HepG2 (cell line): ENCODE results near the gene EGLN1. TPM values are rescaled to one million over a fixed set of nuclear protein-coding genes. Genes with fewer than 3 reads are reported as not detected.

Experiments used
- ATAD3A ChIP-seq: sonication (generic); formaldehyde crosslinking; IDR thresholded peaks from 2 replicates; pipeline ENCODE4 v1.4.0; 2020; ENCODE audit warnings: missing genetic modification reagents
- GATA4 ChIP-seq: sonication (generic); IDR thresholded peaks from 2 replicates; pipeline ENCODE4 v1.6.1; 2016; ENCODE audit warnings: antibody characterized with exemption, low read depth, borderline replicate concordance
- MLLT10 ChIP-seq: sonication (generic); formaldehyde crosslinking; IDR thresholded peaks from 2 replicates; pipeline ENCODE4 v1.4.0; 2020; ENCODE audit warnings: missing genetic modification reagents
- REXO4 ChIP-seq: sonication (generic); formaldehyde crosslinking; IDR thresholded peaks from 2 replicates; pipeline ENCODE4 v1.8.0; 2022; ENCODE audit warnings: missing genetic modification reagents, mild to moderate bottlenecking, borderline replicate concordance
- RNF2 ChIP-seq: fragments of 450-650 bp; conservative IDR thresholded peaks from 2 replicates; pipeline ENCODE4 v1.6.1; 2016; ENCODE audit warnings: low read depth
- RXRB ChIP-seq: IDR thresholded peaks from 2 replicates; pipeline ENCODE4 v1.6.1; 2016; ENCODE audit warnings: borderline replicate concordance, missing genetic modification reagents, missing compliant biosample characterization
- SMARCE1 ChIP-seq: fragments of 450-650 bp; IDR thresholded peaks from 2 replicates; pipeline ENCODE4 v1.6.1; 2017; ENCODE audit warnings: borderline replicate concordance
- SP140L ChIP-seq: sonication (generic); formaldehyde crosslinking; IDR thresholded peaks from 2 replicates; pipeline ENCODE4 v1.4.0; 2020; ENCODE audit warnings: missing genetic modification reagents, borderline replicate concordance
- TCF12 ChIP-seq, 2 experiments: fragments of 450-650 bp in 1 of 2; sonication (generic) in 1 of 2; formaldehyde crosslinking in 1 of 2; IDR thresholded peaks; 2 replicates each; pipeline versions ENCODE4 v1.6.1 to v1.8.0; 2017 to 2022; ENCODE audit warnings: antibody characterized with exemption in 1 of 2, mild to moderate bottlenecking in 1 of 2, missing genetic modification reagents in 1 of 2, moderate library complexity in 1 of 2
- ZNF230 ChIP-seq: sonication (generic); formaldehyde crosslinking; IDR thresholded peaks from 2 replicates; pipeline ENCODE4 v1.4.0; 2020; ENCODE audit warnings: mild to moderate bottlenecking, missing genetic modification reagents
- ZNF337 ChIP-seq: sonication (generic); formaldehyde crosslinking; IDR thresholded peaks from 2 replicates; pipeline ENCODE4 v1.5.1; 2020; ENCODE audit warnings: missing genetic modification reagents, low read depth, mild to moderate bottlenecking, borderline replicate concordance
- ZNF430 ChIP-seq: sonication (generic); formaldehyde crosslinking; IDR thresholded peaks from 2 replicates; pipeline ENCODE4 v1.9.0; 2021; ENCODE audit warnings: mild to moderate bottlenecking, missing genetic modification reagents
- ZNF460 ChIP-seq: sonication (generic); formaldehyde crosslinking; IDR thresholded peaks from 2 replicates; pipeline ENCODE4 v1.5.1; 2020; ENCODE audit warnings: missing genetic modification reagents, mild to moderate bottlenecking, borderline replicate concordance
- ZNF775 ChIP-seq: sonication (generic); formaldehyde crosslinking; IDR thresholded peaks from 2 replicates; pipeline ENCODE4 v1.4.0; 2020; ENCODE audit warnings: missing genetic modification reagents, mild to moderate bottlenecking, moderate library complexity, borderline replicate concordance
- ZNF891 ChIP-seq: sonication (generic); formaldehyde crosslinking; IDR thresholded peaks from 2 replicates; pipeline ENCODE4 v1.5.0; 2020; ENCODE audit warnings: mild to moderate bottlenecking, missing genetic modification reagents
- polyA plus RNA-seq, 8 experiments: library from polyadenylated mRNA; depleted of rRNA in 3 of 8; stranded (reverse) in 7 of 8; unstranded in 1 of 8; fragments of >200 nt; fragmentation: Illumina TruSeq in 4 of 8; extraction: Trizol in 4 of 8; gene quantifications; 2 replicates each; pipeline versions ENCODE4 v1.2.1 to v1.2.3, GENCODE V29; 2011 to 2016; ENCODE audit warnings: low read depth in 4 of 8, missing spikeins in 1 of 8, mixed read lengths in 1 of 8; ENCODE audit not compliant: insufficient read depth in 1 of 8
- total RNA-seq, 5 experiments: library from RNA; depleted of rRNA; stranded (reverse); fragments of >200 nt; fragmentation: Illumina TruSeq; extraction: Trizol; gene quantifications; 2 replicates each; pipeline ENCODE4 v1.2.3, GENCODE V29; 2016; ENCODE audit warnings: low read depth in 1 of 5
- TF ChIP-seq, protein P1 (sequence below): sonication (generic); formaldehyde crosslinking; IDR thresholded peaks from 2 replicates; pipeline ENCODE4 v1.4.0; 2020; ENCODE audit warnings: missing genetic modification reagents
- TF ChIP-seq, protein P2 (sequence below): sonication (generic); formaldehyde crosslinking; IDR thresholded peaks from 2 replicates; pipeline ENCODE4 v1.9.0; 2022; ENCODE audit warnings: missing genetic modification reagents, mild to moderate bottlenecking, borderline replicate concordance
- TF ChIP-seq, protein P3 (sequence below): sonication (generic); formaldehyde crosslinking; IDR thresholded peaks from 2 replicates; pipeline ENCODE4 v1.5.0; 2020; ENCODE audit warnings: mild to moderate bottlenecking, missing genetic modification reagents
- TF ChIP-seq, protein P4 (sequence below): sonication (generic); formaldehyde crosslinking; IDR thresholded peaks from 2 replicates; pipeline ENCODE4 v1.5.1; 2020; ENCODE audit warnings: mild to moderate bottlenecking, moderate library complexity, missing genetic modification reagents

The EGLN1 gene
- total and polyA plus RNA-seq, 2 of the 13 experiments (the other 11 are each of a cell fraction or from before 2014, with no cell fraction given): 34.4 to 44.1 TPM

DNA sequence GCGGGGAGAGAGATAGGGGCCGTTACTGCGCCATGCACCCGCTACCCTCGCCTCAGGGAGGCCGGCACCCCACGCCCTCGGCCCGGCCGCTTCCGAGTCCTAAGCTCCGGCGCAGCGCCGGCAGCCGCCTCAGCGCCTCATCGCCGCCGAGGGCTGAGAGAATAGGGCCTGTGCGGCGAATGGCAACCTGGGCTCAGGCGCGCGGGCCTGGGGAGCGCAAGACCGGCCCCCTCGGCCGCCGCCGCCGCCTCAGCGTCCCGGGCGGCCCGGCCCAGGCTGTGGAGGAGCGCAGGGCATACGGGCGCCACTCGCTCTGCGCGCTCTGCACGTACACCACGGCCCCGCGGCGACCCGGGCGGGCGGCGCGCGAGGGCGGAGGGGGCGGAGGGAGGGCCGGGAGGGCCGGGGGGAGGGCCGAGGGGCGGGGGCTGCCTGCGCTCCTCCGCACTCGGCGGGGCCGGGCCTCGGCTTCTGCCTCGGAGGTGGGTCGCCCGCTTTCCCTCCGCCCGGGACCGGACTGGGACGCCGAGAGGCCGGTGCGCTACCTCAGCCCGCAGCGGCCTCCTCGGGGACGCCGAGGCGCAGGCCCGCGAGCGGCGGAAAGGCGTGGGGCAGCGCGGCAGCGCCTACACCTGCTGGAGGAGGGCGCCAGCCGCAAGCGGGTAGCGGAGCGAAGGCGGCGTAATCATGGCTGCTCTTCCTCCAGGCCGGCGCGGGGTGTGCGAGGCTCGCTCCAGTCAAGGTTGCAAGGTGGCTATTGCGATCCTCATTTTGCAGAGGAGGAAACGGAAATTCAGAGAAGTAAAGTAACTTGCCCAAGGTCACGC lies at the start of gene EGLN1 (continued):
- TF ChIP-seq REXO4 (no peak), GATA4 (no peak; the same call in 1 of the 2 replicates), SP140L (CRISPR knock-in tag) (no peak), TCF12 (IDR thresholded peaks at IDR 0.05) (no peak), TCF12 (CRISPR knock-in tag; IDR thresholded peaks at IDR 0.05) (peak; percentile 82), ATAD3A (CRISPR knock-in tag) (no peak), ZNF891 (CRISPR knock-in tag) (peak; percentile 55; the same call in 1 of the 2 replicates), ZNF460 (CRISPR knock-in tag) (peak; percentile 44; the same call in 1 of the 2 replicates), ZNF337 (CRISPR knock-in tag) (no peak), SMARCE1 (no peak), RXRB (peak; percentile 48; the same call in 1 of the 2 replicates), RNF2 (0 out of 2 replicates have a peak, but pooled peaks have one; percentile 24), ZNF430 (CRISPR knock-in tag) (no peak), ZNF230 (peak; percentile 45; the same call in 1 of the 2 replicates), MLLT10 (CRISPR knock-in tag) (no peak), ZNF775 (no peak)
- TF ChIP-seq, protein P1, sequence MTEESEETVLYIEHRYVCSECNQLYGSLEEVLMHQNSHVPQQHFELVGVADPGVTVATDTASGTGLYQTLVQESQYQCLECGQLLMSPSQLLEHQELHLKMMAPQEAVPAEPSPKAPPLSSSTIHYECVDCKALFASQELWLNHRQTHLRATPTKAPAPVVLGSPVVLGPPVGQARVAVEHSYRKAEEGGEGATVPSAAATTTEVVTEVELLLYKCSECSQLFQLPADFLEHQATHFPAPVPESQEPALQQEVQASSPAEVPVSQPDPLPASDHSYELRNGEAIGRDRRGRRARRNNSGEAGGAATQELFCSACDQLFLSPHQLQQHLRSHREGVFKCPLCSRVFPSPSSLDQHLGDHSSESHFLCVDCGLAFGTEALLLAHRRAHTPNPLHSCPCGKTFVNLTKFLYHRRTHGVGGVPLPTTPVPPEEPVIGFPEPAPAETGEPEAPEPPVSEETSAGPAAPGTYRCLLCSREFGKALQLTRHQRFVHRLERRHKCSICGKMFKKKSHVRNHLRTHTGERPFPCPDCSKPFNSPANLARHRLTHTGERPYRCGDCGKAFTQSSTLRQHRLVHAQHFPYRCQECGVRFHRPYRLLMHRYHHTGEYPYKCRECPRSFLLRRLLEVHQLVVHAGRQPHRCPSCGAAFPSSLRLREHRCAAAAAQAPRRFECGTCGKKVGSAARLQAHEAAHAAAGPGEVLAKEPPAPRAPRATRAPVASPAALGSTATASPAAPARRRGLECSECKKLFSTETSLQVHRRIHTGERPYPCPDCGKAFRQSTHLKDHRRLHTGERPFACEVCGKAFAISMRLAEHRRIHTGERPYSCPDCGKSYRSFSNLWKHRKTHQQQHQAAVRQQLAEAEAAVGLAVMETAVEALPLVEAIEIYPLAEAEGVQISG (CRISPR knock-in tag): peak; percentile 86
- TF ChIP-seq, protein P2, sequence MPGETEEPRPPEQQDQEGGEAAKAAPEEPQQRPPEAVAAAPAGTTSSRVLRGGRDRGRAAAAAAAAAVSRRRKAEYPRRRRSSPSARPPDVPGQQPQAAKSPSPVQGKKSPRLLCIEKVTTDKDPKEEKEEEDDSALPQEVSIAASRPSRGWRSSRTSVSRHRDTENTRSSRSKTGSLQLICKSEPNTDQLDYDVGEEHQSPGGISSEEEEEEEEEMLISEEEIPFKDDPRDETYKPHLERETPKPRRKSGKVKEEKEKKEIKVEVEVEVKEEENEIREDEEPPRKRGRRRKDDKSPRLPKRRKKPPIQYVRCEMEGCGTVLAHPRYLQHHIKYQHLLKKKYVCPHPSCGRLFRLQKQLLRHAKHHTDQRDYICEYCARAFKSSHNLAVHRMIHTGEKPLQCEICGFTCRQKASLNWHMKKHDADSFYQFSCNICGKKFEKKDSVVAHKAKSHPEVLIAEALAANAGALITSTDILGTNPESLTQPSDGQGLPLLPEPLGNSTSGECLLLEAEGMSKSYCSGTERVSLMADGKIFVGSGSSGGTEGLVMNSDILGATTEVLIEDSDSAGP (CRISPR knock-in tag): peak; percentile 92
- TF ChIP-seq, protein P3, sequence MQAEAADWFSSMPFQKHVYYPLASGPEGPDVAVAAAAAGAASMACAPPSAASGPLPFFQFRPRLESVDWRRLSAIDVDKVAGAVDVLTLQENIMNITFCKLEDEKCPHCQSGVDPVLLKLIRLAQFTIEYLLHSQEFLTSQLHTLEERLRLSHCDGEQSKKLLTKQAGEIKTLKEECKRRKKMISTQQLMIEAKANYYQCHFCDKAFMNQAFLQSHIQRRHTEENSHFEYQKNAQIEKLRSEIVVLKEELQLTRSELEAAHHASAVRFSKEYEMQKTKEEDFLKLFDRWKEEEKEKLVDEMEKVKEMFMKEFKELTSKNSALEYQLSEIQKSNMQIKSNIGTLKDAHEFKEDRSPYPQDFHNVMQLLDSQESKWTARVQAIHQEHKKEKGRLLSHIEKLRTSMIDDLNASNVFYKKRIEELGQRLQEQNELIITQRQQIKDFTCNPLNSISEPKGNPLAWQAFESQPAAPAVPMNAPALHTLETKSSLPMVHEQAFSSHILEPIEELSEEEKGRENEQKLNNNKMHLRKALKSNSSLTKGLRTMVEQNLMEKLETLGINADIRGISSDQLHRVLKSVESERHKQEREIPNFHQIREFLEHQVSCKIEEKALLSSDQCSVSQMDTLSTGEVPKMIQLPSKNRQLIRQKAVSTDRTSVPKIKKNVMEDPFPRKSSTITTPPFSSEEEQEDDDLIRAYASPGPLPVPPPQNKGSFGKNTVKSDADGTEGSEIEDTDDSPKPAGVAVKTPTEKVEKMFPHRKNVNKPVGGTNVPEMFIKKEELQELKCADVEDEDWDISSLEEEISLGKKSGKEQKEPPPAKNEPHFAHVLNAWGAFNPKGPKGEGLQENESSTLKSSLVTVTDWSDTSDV: no peak; the same call in 1 of the 2 replicates
- TF ChIP-seq, protein P4, sequence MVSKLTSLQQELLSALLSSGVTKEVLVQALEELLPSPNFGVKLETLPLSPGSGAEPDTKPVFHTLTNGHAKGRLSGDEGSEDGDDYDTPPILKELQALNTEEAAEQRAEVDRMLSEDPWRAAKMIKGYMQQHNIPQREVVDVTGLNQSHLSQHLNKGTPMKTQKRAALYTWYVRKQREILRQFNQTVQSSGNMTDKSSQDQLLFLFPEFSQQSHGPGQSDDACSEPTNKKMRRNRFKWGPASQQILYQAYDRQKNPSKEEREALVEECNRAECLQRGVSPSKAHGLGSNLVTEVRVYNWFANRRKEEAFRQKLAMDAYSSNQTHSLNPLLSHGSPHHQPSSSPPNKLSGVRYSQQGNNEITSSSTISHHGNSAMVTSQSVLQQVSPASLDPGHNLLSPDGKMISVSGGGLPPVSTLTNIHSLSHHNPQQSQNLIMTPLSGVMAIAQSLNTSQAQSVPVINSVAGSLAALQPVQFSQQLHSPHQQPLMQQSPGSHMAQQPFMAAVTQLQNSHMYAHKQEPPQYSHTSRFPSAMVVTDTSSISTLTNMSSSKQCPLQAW (CRISPR knock-in tag): 0 out of 2 replicates have a peak, but pooled peaks have one; percentile 29
